PC-3 (cell line): ENCODE data around the gene SAMD5.
"Not testable (repeated sequence)": the region's sequence is repeated elsewhere in the genome, so short reads cannot be mapped to it uniquely, and the experiment has no call there.

Experiments used
- EZH2 ChIP-seq: fragments of 300-600 bp; sonication (generic); IDR thresholded peaks from one replicate; pipeline ENCODE4 v1.6.1; 2017; ENCODE audit warnings: antibody characterized with exemption, mild to moderate bottlenecking, low read length; ENCODE audit not compliant: unreplicated experiment
- TF ChIP-seq, protein P1 (sequence below): fragments of 300-600 bp; sonication (generic); conservative IDR thresholded peaks from 2 replicates; pipeline ENCODE4 v1.5.1; 2017; ENCODE audit warnings: antibody characterized with exemption, low read depth, mild to moderate bottlenecking, low read length

- not testable (repeated sequence) for TF ChIP-seq EZH2
- TF ChIP-seq, protein P1, sequence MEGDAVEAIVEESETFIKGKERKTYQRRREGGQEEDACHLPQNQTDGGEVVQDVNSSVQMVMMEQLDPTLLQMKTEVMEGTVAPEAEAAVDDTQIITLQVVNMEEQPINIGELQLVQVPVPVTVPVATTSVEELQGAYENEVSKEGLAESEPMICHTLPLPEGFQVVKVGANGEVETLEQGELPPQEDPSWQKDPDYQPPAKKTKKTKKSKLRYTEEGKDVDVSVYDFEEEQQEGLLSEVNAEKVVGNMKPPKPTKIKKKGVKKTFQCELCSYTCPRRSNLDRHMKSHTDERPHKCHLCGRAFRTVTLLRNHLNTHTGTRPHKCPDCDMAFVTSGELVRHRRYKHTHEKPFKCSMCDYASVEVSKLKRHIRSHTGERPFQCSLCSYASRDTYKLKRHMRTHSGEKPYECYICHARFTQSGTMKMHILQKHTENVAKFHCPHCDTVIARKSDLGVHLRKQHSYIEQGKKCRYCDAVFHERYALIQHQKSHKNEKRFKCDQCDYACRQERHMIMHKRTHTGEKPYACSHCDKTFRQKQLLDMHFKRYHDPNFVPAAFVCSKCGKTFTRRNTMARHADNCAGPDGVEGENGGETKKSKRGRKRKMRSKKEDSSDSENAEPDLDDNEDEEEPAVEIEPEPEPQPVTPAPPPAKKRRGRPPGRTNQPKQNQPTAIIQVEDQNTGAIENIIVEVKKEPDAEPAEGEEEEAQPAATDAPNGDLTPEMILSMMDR: not testable (repeated sequence)
These were observed 33.9 kb downstream of the SAMD5 start for GRCh38 chr6:147542436-147542835.
